Neural progenitor cell (in vitro differentiated cells): ENCODE results near the gene HECA.

Experiments
- CTCF ChIP-seq: fragments of 200-600 bp; sonication (generic); IDR thresholded peaks from 2 replicates; pipeline ENCODE4 v1.5.1; 2017; ENCODE audit warnings: antibody characterized with exemption, mild to moderate bottlenecking
- EZH2 ChIP-seq: fragments of 200-600 bp; sonication (generic); IDR thresholded peaks from 2 replicates; pipeline ENCODE4 v1.6.1; 2017; ENCODE audit warnings: antibody characterized with exemption, mild to moderate bottlenecking, moderate library complexity
- EZH2phosphoT487 ChIP-seq: fragments of 200-600 bp; sonication (generic); IDR thresholded peaks from 2 replicates; pipeline ENCODE4 v1.6.1; 2017; ENCODE audit warnings: antibody characterized with exemption

- TF ChIP-seq CTCF (no peak), EZH2 (no peak), EZH2phosphoT487 (no peak)
Observed at GRCh38 chr6:139151425-139152087, 16.7 kb downstream of the HECA start.
